AML-193 (cell line): ENCODE results near the gene MECR.

Experiments
- DNase-seq, 2 experiments: peaks; one replicate each; lab custom pipeline; 2025; lab: John Stamatoyannopoulos, UW

Gene MECR

GRCh38 chr1:29202053-29202452 is 28.7 kb downstream of the MECR start:
- DNase-seq: peak; percentile 54 to 67

DNA sequence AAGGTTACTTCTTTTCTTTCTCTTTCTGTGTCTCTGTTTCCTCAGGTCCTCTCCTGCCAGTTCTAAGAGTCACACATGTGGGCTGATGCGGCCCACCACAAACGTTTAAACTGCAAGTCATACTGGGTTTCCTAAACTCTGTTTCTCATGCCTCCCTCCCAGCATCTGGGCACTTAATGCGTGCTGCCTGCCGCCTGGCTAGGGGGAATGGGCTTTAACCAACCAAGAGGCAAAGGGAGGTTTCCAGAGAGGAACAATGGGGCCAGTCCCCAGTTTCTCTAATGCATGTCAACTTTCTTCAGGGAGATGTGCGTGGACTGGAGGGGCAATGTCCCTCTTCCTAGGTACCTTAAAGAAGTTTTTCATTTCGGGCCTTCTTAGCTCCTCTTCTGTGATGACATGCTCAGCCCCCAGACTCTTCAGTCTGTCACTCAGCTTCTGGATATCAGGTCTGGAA is 29.1 kb downstream of the MECR start:
- DNase-seq: no peak

GRCh38 chr1:29200906-29201594 is 29.7 kb downstream of the MECR start:
- no peak for DNase-seq

DNA sequence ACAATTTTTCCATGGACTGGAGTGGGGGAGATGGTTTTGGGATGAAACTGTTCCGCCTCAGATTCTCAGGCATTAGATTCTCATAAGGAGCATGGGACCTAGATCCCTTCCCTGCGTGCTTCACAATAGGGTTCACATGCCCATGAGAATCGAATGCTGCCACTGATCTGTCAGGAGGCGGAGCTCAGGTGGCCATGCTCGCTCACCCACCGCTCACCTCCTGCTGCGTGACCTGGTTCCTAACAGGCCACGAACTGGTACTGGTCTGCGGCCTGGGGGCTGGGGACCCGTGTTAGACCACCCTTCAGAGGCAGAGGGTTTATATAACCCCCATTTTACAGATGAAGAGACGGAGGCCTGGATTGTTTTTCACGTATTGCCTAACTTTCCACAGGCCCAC is 32.7 kb downstream of the MECR start:
- no peak for DNase-seq

GRCh38 chr1:29197590-29197924 is 33.2 kb downstream of the MECR start:
- DNase-seq: peak; percentile 53 to 54

- DNase-seq: no peak
Measured at GRCh38 chr1:29196863-29197589, 33.7 kb downstream of the MECR start.

- peak; percentile 8 for DNase-seq
Measured at GRCh38 chr1:29195881-29196291, 34.8 kb downstream of the MECR start.

DNA sequence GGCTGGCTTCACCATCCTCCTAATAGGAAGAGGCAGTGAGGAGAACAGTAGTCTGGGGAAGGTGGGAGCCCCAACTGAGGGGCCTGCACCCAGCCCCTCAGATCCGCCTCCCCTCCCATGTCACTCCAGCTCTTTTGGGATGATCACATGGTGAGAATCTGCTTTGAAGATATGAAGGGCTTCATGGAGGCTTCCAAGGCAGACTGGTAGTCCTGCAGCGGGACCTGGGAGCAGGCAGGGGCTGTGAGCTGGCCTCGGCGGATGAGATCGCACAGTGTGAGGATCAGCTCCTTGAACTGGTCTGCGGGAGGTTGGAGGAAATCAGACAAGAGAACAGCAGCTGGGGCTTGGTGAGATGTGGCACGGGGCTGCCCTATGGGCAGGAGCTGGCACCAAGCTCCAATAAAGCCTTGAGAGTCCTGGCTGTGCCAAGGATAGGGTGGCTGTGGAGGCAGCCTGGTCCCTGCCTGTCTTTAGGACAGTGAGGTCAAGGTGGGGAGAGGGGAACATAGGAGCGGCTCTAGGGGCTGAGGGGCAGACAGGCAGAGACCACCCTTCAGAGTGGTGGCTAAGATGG is 36.8 kb downstream of the MECR start:
- DNase-seq: no peak

DNA sequence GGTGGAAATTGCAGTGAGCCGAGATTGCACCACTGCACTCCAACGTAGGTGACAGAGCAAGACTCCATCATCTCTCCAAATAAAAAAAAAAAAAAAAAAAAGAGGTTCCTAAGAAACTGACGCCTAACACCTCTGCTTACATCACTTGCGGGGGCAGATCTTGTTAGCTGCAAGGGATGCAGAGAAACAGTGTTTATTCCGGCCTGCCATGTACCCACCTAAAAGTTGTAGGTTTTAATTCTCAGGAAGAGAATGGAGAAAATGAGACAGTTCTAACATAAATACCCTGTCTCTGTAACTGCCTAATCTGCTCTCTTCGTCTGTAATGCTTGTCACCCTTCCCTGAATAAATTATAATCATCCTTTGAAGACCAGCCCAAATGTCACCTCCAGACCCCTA is 40.0 kb downstream of the MECR start:
- no peak for DNase-seq

DNA sequence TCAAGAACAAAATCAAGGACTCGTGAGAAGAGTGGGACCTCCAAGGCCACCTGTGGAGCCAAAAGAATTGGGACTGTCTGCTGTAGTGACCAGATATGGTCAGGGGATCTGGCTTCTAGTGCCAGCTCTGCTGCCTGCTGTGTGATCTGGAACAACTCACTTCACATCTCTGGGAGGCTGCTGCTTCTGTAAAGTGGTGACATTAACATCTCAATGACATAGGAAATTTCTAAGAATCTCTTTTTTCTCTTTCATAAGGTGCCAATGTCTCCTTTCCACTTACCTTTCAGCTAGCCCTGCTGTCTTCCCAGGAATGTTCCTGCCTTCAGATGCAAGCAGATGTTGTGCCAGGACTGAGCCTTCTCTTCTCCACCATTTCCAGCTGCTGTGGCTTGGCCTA is 44.0 kb downstream of the MECR start:
- no peak for DNase-seq

DNA sequence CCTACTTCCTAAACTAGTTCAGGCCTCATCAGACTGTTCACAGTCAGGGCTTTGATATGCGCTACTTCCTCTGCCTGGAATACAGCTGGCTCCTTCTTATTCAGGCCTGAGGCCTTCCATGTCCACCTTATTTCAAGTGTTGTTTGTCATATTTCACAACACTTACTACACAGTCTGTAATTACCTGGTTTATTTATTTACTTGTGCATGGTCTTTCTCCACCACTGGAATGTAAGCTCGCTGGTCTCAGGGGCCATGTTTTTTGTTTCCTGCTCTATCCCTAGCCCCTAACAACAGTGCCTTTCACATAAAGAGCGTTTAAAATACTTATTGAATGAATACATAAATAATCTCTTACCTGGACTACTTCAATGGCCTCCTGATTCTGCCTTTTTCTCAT is 44.5 kb downstream of the MECR start:
- no peak for DNase-seq

GRCh38 chr1:29183287-29183686 is 47.4 kb downstream of the MECR start:
- peak in 1 of 2 experiments; percentile 27 for DNase-seq

DNA sequence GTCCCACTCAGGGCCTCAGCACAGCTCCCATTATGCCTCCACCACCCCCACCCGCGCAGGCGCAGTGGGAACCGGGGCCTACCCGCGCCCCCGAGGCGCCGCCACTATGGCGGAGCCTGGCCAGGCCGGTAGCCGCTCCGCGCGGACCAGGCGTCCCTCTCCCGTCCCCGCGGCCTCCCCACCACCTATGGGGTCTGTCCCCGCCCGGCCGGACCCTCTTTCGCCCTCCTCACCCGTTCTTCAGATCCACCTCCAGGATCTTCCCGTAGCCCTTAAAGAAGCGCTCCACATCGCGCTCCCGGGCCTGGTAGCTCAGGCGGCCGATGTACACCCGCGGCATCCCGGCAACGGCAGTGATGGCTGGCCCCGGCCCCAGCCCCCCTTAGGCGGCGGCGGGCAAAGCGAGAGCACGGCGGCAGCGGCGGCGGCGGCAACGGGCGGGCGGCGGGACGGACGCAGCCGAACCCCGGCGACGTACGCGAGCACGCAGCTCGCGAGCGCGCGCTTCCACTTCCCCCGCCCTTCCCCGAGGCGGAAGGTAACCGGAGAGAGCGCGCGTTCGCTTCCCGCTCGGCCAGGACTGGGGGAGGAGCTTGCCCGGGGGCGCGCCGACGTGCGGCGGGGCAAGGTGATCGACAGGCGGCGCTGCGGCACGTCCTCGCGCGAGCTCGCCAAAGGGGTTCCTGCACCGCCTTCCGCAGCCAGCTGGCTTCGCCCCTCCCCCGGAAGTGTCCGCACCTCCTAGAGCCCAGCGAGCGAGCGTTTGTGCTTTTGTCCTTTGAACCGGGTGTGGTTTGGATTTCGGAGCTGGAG is 49.1 kb downstream of the MECR start, which contains the start of gene SRSF4:
Gene SRSF4 (minus strand): TSS at position 488 of the 813 bp plus-strand sequence. CDS start 148 bp downstream, at position 340.
- peak; percentile 94 to 98 for DNase-seq

GRCh38 chr1:29180497-29181412 is 50.0 kb downstream of the MECR start:
- peak; percentile 19 to 45 for DNase-seq

DNA sequence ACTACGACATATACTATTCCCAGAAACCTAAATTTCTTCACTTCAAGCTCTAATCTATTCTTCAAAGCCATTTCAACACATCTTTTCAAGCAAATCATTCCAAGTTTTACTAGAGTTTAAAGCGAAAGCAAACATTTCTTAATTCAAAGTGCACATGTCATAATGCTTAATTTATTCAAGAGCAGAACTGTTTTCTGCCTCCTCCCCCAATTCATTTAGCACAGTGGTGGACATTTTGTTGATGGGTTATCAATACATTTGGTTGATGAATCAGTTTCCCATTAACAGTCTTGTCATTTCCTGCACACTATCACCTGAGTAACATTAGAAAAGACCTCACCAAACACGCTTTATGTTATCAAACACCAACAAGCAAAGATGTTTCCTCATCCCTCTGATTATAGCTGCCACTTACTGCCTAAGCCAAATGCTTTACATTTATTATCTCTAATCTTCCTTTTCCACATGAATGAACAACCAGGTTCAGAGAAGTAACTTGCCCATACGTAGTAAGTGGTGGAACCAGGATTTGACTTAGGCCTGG is 51.0 kb downstream of the MECR start:
- DNase-seq: peak; percentile 6 to 11

DNA sequence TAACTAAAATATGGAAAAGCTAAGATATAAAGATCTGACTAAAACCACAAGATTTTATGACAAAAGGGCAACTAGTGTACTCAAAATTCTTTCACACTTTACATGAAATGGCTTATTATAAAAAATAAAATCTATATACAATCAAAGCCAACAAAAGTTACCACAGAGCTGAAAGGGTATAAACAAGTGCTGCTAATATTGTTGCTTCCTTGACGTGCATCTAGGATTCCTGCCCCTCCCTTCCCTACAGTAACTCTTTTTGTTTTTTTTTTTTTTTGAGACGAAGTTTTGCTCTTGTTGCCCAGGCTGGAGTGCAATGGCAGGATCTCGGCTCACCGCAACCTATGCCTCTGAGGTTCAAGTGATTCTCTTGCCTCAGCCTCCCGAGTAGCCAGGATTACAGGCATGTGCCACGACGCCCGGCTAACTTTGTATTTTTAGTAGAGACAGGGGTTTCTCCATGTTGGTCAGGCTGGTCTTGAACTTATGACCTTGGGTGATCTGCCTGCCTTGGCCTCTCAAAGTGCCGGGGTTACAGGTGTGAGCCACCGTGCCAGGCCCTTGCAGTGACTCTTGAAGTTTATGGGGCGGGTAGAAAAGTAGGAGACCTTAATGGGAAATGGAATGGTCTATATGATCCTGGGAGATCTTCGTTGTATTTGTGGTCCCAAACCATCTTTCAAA is 53.6 kb downstream of the MECR start:
- no peak for DNase-seq

- DNase-seq: no peak
Measured at GRCh38 chr1:29176576-29176975, 54.2 kb downstream of the MECR start.

DNA sequence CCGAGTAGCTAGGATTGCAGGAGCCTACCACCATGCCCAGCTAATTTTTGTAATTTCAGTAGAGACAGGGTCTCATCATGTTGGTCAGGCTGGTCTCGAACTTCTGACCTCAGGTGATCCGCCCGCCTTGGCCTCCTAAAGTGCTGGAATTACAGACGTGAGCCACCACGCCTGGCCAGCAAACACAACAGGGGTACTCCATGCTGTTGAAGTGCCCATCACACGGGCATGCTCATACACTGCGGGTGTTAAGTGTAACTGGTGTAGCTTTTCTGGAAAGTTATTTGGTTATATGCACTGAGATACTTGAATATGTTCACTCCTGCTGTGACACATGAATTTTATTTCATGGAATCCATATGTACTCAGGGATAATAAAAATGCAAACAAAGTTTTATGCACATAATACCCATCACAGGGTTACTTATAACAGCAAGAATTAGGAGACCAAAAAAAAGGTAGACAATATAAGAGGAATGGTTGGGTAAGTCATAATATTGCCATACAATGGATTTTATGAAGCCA is 58.3 kb downstream of the MECR start:
- no peak for DNase-seq

DNA sequence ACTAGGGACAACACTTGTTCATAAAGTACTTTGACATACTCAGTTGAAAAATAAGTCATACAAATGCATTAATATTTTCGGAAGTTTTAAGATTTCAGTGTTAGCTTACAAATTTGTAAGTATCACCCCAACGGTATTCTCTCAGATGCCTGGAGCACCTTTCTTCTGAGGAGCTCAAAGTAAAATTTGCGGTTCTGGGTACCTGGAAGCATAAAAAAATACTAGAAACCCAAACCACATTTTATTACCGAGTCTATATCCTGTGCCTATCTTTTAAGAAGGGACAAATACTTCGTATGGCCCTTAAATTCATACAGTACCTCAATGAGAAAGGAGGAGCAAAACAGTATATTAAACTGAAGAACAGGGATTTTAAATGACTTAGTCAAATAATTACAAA is 59.2 kb downstream of the MECR start:
- no peak for DNase-seq

DNA sequence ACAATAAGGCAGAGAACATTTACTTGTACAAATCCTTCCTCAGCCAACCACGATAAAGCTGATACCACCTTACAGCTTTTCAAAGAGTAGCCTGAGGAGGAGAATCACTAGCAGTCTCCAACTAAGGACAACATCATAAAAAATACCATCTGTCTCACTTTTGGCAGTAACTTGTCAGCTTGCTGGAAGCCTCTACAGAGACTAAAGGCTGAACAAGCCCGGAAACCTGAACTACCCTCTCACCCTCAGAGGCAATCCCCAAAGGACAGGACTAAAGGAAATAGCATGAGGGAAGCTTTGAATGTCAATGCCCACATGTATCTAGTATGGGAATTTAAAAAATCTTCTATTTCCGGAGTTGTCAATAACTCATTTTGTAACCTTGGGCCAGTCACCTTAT is 59.6 kb downstream of the MECR start:
- DNase-seq: no peak
